GM19467 (cell line): ENCODE data around the gene RAB19.

Experiments used
- ATAC-seq: cut with Tn5 transposase; IDR thresholded peaks from one replicate; pipeline ENCODE4 v1.9.1; 2021; ENCODE audit warnings: mild to moderate bottlenecking, moderate library complexity; ENCODE audit not compliant: unreplicated experiment

Gene RAB19, protein sequence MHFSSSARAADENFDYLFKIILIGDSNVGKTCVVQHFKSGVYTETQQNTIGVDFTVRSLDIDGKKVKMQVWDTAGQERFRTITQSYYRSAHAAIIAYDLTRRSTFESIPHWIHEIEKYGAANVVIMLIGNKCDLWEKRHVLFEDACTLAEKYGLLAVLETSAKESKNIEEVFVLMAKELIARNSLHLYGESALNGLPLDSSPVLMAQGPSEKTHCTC

DNA sequence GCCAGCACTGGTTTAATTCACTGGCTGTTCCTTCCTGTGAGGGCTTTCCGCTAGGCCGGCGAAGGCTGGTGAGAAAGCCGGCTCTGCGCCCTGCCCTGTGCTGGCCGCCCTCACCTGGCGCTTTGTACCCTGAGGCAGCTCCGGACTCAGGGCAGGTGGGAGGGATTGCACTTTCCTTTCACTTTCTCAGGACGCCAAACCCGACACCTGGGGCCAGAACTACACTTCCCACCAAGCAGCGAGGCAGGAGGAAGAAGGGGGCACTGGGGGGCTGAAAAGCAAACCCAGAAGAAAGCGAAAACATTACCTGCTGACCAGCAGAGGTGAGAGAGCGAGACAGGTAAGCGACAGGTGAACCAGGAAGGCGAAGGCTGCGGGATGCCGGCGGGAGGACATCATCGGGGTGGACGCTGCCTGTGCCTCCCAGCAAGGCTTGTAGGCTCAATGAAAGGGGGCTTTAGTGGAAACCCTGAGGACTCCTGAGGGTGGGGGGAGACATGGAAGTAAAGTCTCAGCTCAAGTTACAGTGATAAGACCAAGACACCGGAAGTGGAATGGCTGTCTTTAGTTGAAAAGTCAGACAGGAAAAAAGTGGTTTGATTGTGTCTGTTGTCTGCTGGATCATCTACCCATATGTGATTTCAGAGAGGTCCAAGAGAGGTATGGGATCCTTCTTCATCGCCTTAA is at the start of gene RAB19:
RAB19 (plus strand) TSS at position 181 of the 687 bp plus-strand sequence. CDS start 3,589 bp downstream, outside the sequence.
- ATAC-seq: no peak

DNA sequence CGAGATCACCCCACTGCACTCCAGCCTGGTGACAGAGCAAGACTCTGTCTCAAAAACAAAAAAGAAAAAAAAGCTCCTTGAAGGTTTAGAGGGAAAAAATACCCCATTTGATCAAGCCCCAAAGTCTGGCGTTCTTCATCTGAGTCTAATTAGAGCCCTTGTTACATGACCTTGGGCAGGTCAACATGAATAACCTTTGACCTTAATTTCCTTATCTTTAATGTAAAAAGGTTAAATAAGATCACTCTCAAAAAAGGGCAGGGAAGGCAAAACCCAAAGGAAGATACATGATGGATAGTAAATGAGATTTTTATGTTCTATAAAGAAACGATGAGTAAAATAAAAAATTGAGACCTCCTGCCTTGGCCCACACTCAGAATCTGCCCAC is 45.8 kb upstream of the RAB19 start:
- ATAC-seq: no peak

DNA sequence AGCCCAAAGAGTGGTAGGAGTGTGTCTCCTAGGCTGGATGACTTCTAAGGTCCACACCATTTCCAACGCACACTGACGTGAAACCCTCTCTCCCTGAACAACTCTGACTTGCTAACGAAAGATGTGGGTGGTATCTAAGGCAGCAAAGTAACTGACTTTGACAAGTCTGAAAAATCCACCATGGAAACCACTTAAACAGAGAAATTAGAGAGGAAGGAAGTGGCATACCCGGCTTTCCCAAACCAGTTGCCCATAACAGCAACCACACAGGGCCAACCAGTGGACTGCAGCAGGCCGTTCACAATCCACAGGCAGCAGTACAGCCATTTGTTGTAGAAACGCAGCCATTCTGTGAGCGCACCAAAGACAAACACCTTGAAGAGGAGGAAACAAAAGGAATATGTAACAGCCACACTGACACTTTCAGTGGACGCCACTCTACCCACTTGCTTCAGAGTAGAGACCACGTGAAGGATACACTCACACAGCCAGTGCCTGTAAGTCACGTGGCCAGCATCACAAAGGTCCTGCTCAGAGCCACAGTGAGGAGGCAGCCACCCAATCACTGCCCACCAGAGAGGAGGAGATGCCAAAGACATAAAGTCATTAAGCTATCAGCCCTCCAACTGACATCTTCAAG is 45.3 kb upstream of the RAB19 start:
- ATAC-seq: peak; percentile 32

DNA sequence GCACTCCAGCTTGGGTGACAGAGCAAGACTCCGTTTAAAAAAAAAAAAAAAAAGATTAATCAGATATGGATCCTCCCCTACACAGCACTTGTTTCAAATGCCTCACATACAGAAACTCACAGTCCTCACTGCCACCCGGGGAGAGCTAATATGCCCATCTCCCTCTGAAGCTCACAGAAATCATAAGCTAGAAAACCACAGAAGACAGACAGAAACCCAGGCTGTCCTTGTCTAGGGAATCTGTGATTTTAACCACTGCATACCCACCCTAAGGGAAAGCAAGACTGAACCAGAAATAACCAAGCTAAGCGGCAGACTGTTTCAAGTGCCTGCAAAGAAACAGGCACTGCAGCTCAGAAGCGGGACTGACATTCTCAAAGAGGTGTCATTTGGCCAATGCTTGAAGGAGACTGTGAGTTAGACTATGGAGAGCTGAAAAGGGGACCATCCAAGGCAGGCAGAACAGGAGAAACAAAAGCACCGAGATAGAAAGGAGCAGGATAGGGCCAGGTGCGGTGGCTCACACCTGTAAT is 43.1 kb upstream of the RAB19 start:
- no peak for ATAC-seq

DNA sequence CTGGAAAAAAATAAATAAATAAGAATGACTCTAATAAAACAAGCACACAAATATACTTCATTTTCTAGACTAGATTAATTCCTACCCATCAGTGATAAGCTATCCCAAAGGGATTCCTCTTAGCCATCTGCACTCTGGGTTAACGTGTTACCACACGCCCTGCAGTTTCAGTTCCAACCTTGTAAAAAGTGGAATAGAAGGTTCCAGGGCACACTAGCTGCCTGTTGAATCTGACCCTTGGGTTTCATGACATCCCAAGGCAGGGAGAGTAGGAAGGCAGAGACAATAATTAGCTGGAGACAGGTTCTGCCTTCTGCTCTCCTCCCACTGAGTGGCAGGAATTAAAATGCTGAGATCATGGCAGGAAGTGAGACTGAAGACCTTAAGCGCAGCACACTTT is 39.0 kb upstream of the RAB19 start:
- no peak for ATAC-seq

DNA sequence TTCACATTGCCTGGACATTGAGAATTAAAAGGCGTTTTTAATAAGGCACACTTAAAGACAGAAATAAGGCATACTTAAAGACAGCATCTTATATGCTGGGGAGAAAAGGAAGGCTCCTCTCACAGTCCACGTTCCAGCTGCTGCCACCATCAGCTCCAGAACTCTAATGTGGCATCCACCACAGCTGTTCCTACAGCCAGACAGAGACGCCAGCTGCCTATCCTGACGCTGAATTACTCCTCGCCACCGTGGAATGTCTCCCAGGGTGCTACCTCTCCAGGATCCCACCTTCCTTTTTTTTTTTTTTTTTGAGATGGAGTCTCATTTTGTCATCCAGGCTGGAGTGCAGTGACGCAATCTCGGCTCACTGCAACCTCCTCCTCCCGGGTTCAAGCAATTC is 36.3 kb upstream of the RAB19 start:
- no peak for ATAC-seq

DNA sequence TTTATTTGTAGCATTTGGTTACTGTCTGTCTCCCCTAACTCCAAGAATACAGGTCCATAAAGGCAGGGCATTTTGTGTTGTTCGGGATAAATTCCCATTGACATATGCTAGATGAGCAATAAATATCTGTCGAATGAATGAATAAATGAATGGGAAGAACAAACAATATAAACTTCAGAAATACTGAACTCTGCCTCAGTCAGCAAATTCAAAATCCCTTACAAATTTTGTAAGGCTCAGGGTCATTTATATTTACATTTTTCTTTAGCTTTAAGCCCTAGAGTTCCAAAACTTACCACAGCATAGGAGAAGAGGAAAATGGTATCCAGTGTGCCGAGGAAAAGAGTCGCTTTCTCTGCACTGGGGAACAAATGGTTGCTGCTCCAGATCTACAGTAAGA is 34.6 kb upstream of the RAB19 start:
- ATAC-seq: no peak

DNA sequence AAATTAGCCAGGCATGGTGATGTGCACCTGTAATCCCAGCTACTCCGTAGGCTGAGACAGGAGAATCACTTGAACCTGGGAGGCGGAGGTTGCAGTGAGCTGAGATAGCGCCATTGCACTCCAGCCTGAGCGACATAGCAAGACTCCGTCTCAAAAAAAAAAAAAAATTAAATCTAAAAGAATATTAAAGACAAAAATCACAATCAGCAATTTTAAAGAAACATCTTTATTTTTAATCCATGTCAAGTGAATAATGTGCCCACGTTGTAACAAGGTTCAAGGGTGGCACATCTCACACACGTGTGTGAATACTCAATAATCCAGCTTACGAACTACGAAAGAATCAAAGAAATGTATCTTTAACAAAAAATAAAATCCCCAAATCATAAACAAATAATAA is 28.5 kb upstream of the RAB19 start:
- no peak for ATAC-seq

DNA sequence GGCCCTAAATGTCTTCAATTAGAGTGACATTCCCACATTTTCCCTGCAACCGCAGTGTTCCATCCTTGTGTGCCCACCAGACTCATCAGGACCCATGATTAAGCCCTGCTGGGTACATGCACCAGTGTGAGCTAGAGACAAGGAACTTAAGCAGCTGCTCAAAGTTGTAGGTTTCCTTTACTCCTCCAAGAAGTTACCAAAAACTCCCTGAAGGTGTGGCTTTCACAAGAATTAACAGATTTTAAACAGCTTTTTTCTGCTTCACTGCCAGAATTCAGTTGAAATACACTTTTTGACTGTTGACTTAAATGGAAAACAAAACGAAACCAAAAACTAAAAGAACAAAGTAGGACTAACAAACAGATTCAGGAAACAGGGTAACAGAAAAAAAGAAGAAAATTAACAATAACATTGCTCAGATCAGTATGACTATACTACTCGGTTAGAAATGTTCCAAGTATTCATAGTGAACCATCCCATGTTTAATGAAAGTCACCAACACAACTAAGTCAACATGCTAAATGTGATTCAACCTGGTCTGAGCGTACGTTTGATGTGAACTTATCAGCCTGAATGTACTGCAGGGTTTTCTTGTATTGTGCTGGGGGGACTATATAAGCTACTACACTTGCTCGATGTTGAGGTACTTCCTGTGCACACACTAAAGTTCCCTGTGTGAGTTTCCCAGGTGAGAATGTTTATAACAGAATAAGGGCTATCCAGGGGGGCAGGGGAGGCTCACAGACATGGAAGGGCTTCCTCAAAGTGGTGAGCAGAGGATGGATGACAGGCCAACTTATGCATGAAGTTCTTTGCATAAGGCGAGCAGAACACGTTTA is 27.7 kb upstream of the RAB19 start:
- no peak for ATAC-seq

DNA sequence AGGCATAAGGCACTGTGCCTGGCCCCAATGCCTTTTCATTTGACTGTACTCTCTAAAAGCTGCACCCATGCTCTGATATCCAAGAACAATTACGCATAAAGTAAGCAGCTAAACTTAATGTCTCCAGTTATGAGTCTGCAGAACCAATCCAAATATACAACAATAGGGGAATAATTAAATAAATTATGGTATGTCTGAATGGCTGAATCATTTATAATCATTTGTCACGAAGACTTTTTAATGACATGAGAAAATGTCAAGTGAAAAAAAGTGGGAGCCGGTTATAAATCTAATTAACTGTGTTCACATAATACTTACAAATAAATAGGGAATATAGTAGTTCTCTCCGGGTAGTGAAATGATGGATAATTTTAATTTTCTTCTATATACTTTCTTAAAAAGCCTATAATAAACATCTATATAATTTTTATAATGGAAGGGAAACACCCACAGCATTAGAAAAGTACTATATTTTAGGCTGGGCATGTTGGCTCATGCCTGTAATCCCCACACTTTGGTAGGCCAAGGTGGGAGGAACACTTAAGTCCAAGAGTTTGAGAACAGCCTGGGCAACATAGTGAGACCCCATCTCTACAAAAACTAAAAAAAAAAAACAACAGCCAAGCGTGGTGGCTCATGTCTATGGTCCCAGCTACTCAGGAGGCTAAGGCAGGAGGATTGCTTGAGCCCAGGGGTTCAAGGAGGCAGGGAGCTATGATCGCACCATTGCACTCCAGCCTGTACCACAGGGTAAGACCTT is 19.7 kb upstream of the RAB19 start:
- no peak for ATAC-seq

DNA sequence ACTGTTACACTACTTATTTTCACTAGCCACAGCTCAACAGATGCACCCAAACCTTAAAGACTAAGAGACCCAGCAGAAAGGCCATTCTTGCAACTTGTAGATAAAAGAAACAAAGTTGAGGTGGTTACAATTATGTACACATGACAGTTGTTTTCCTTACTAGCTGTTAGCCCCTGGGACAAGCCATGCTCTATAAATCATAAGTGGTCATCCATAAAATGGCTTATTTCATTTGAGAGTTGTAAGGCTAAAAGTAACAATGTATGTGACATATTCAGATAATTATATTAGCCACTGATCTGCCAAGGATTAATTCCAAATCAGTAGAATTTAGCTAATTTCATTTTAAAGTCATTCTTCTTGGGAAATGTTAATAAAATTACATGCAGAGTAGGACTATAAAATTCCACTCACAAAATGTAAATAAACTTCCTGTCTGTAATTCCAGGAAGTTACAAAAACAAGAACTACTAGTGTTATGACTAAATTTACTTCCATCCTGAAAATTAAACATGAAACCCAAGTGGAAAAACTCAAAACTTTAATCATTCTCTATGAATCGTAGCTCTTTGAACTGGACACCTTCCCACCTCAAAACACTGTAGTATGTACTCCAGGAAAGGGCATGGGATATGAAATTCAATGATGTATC is 18.8 kb upstream of the RAB19 start:
- ATAC-seq: no peak

DNA sequence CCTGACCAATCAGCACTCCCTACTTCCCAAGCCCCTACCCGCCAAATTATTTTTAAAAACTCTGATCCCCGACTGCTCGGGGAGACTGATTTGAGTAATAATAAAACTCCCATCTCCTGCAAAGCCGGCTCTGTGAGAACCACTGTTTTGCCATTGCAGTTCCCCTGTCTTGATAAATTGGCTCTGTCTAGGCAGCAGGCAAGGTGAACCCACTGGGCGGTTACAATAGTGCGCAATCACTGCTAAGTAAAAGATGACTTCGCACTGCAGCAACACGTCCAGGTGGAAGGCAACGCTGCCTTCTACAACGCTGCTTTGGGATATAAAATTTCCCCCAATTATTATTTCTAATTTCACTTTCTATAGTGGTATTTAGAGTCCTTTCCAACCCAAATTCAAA is 14.4 kb upstream of the RAB19 start:
- no peak for ATAC-seq

DNA sequence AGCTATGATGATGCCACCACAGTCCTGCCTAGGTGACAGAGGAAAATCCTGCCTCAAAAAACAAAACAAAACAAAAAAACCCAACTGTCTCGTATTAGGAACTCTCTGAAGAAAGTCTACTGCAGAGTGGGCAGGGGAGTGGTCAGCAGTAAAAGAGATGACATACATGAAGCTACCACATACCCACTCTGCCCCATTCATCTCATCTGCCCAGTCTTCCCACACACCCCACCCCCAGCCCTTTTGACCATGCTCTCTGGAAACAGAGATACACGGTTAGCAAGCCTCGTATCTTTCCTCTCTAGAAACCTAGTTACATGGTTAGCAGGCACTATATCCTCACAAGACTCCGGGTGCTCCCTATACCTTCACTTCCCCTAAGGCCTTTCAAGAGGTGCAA is 13.8 kb upstream of the RAB19 start:
- no peak for ATAC-seq

DNA sequence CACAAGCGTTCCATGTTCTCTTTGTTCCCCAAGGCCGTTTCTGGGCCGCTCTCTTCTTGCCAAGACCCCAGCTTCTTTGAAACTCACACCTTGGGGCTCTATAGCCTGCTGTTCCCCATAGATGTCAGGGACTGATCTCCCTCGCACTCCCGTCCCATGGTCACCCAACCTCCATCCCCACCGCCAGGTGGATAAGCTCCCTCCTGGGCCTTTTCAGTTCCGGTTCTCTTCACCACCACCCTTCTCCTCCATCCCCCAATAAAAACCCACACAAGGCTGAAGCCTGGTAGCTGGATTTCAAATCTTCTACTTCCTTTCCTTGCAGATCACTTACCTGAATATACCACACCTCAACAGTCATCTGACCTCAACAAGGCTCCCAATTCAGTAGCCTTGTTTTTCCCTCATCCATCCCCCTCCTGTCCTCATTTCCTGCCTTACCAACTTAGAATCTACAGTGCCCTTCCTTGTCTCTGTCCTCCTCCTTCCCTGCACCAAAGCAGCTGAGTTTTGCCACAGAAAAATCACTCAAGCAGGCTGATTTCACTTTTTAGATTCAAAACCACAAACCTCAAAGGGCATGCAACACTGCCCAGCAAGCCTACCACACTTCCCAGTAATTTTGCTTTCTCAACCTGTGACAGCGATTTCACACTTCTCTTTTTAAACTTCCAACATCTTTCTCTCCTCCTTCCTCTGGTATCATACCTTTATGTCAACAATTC is 13.2 kb upstream of the RAB19 start:
- ATAC-seq: peak; percentile 71

DNA sequence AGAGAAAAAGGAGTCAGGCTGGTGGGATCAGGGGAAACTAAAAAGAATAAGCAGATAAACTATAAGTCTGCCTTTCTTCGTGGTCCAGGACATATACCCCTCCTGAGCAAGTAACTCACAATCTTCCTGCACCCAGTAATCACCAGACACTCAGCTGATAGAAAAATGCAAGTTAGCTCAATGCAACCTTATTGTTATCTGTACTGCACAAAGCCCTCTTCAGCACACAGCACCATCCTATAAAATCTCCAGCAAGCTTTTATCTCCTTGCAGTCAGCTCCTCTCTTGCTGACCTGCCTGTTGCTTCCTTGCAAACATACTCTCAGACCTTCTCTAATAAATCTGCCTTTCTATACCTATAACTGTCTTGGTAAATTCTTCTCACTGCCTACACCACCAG is 12.2 kb upstream of the RAB19 start:
- ATAC-seq: no peak

DNA sequence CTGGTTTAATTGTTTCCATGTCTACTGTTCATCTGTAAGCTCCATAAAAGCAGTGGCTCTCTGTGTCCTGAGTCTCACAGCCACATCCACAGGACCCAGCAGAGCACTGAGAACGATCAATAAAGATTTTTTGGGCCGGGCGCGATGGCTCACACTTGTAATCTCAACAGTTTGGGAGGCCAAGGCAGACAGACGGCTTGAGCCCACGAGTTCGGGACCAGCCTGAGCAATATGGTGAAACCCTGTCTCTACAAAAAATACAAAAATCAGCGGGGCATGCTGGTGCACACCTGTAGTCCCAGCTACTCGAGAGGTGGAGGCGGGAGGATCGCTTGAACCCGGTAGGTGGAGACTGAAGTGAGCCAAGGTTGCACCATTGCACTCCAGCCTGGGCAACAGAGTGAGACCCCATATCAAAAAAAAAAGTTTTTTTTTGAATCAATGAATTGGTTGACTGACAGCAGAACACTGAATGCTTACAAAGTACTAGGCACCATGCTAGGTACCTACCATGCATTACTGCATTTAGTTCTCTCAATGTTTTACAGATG is 10.0 kb upstream of the RAB19 start:
- ATAC-seq: no peak

DNA sequence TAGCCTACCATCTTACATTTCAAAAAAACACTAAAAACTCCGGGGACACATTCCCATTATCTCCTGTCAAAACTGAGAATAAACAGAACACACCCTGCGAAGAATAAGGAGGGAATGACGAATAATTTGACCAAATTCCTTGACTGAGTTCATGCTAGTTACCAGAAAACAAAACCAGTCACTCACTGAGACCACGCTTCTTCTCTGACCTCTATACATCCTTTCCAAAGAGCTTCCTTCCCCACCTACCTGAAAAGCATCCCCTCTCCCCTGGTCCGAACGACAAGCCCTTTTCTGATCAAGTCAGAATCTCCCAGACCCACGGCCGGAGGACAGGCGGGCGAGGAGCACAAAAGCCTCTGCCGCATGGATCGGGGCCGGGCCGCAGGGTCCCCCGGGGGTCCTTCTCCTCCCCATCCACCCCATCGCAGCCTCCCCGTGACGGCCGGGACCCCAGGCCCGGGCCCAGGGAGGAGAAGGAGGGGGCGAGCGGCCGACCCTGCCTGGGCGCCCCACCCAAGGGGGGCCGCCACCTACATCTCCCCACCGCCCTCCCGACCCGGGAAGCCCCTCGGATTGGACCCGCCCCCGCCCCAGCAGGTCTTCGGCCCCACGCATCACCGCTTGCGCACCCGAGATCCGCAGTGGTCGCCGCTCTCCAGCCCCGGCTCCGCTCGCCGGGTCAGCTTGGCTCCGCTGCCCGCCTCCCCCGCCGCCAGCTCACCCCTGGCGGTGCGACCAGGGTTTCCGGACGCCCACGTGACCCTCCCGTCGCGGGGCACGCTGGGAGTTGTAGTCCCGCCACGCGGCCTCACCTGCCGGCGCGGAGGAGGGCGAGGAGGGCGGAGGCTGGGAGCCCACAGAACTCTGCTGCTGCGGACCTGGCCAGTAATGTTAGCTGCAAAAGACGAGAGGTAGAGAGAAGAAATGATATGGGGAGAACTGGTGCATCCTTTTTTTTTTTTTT is 5.8 kb upstream of the RAB19 start, which contains the start of gene SLC37A3:
SLC37A3 (minus strand) TSS at position 747 of the 967 bp plus-strand sequence. CDS start 16,004 bp downstream, outside the sequence.
- peak; percentile 98 for ATAC-seq

DNA sequence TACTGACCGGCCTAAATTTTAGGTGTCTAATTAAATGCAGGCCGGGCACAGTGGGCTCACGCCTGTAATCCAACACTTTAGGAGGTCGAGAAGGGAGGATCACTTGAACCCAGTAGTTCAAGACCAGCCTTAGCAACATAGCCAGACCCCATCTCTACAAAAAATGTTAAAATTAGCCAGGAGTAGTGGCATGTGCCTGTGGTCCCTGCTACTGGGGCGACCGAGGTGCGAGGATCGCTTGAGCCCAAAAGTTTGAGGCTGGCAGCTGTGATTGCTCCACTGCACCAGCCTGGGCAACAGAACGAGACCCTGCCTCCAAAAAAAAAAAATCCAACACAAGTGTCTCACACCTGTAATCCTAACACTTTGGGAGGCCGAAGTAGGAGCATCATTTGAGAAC is 5.0 kb upstream of the RAB19 start:
- ATAC-seq: no peak
